Thymus (tissue), 11 donors: Measurements from ENCODE around the gene RAB23. TPM values are rescaled to one million over a fixed set of nuclear protein-coding genes. Genes with fewer than 3 reads are reported as not detected.

Experiments
- DNase-seq, 9 donors: peaks; one replicate each; pipeline ENCODE4 v3.0.0-alpha.2; 2013; ENCODE audit warnings: low spot score in 9 of 9, low read depth in 6 of 9, missing footprints in 1 of 9
- H3K27ac ChIP-seq, 2 donors: one replicate each; pipeline ENCODE4 v1.5.1; 2013; ENCODE audit warnings: control low read depth in 1 of 2, low read depth in 1 of 2, low read length in 1 of 2, mild to moderate bottlenecking in 1 of 2, moderate library complexity in 1 of 2
- H3K27me3 ChIP-seq, 2 donors: one replicate each; pipeline ENCODE4 v1.5.1; 2013; ENCODE audit warnings: low read length in 1 of 2; ENCODE audit not compliant: control insufficient read depth in 2 of 2, insufficient read depth in 1 of 2
- H3K36me3 ChIP-seq, 2 donors: one replicate each; pipeline ENCODE4 v1.5.1; 2013; ENCODE audit warnings: low read length in 1 of 2, mild to moderate bottlenecking in 1 of 2, moderate library complexity in 1 of 2; ENCODE audit not compliant: control insufficient read depth in 2 of 2, insufficient read depth in 2 of 2
- H3K4me1 ChIP-seq, 2 donors: one replicate each; pipeline ENCODE4 v1.5.1; 2013; ENCODE audit warnings: low read length in 2 of 2; ENCODE audit not compliant: control insufficient read depth in 2 of 2, insufficient read depth in 2 of 2
- H3K4me3 ChIP-seq, 2 donors: one replicate each; pipeline ENCODE4 v1.5.1; 2013; ENCODE audit warnings: low read length in 2 of 2, control low read depth in 1 of 2, mild to moderate bottlenecking in 1 of 2
- H3K9me3 ChIP-seq, 2 donors: one replicate each; pipeline ENCODE4 v1.5.1; 2013; ENCODE audit warnings: low read length in 1 of 2, mild to moderate bottlenecking in 1 of 2; ENCODE audit not compliant: control insufficient read depth in 2 of 2, insufficient read depth in 1 of 2
- WGBS: extraction: QIAGEN DNeasy Blood & Tissue Kit; methylation state at CpG from one replicate; pipeline ENCODE4 v1.1.7; 2013; 5-methylcytosine and 5-hydroxymethylcytosine counted together
- polyA plus RNA-seq: library from polyadenylated mRNA; stranded (reverse); fragments of 200-250 nt; gene quantifications from one replicate; pipeline ENCODE4 v1.2.3, GENCODE V29; 2013
- total RNA-seq: library from RNA; stranded (reverse); fragments of 120-200 nt; gene quantifications from one replicate; pipeline ENCODE4 v1.2.4, GENCODE V29; 2013
- donor health status: healthy.

RAB23 gene
- total and polyA plus RNA-seq, 2 donors, result 5.8 to 7.1 TPM

DNA sequence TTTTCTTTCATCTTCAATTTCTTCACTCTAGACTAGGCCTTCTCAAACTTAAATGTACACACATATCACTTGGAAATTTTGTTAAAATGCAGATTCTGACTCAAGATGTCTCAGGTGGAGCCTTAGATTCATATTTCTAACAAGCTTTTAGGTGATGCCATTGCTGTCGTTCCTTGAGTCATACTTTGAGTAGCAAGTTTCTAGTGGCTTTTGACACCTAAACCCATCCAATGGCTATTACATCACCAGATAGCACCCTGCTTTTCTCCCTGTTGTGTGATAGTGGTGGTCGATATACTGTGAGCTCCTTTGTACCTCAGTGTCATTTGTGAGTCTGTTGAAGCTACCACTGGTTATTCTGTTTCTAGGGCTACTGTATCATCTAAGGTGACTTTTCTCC is 84.8 kb downstream of the RAB23 start:
- WGBS, result 97% methylated on average over 2 of the region's 2 CpGs
- Histone ChIP-seq H3K27ac (no peak overlapping the region), H3K4me3 (no peak overlapping the region), H3K4me1 (no peaks in the 10 kb centered on the region), H3K36me3 (peaks cover 5 to 28% of the 10 kb centered on the region in 2 donors), H3K9me3 (no peaks in the 10 kb centered on the region), H3K27me3 (no peaks in the 10 kb centered on the region)
- DNase-seq, result no peak

Other genes starting within 250 kb of the RAB23 start
- 10.3 TPM for gene KIAA1586, start 175.6 kb downstream of the RAB23 start, total RNA-seq
- 5.9 TPM for gene KIAA1586, start 175.6 kb downstream of the RAB23 start, polyA plus RNA-seq
- gene ZNF451, start 132.1 kb downstream of the RAB23 start, total RNA-seq, result 34.0 TPM
- 27.2 TPM for gene ZNF451, start 132.1 kb downstream of the RAB23 start, polyA plus RNA-seq
- 2.4 TPM for gene BAG2, start 50.0 kb downstream of the RAB23 start, total RNA-seq
- gene BAG2, start 50.0 kb downstream of the RAB23 start, polyA plus RNA-seq, result 2.1 TPM
- 34.2 TPM for gene PRIM2, start 95.3 kb upstream of the RAB23 start, total RNA-seq
- gene PRIM2, start 95.3 kb upstream of the RAB23 start, polyA plus RNA-seq, result 9.7 TPM